ENCODE results near the gene PAQR5.

Gene PAQR5

DNA sequence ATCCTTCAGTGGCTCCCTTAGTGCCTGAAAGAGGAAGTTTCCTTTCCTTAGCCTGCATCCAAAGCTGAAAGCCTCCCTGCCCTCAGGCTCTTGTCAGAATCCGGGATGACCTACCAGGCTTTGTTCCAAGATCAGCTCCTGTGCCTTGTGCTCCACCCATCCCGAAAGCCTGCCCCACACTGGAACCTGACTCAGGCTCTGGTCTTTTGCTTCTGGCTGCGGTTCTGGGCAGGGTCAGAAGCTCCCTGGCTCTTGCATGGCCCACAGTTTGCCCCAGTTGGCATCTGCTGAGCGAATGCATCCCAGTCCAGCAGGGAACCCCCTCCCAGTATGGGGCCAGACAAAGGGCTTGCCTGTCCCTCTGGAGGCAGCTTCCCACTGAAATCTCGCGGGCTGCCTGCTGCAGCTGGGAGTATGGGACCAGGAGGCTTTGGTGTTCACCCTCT, 89.6 kb downstream of the PAQR5 start:
- Histone ChIP-seq H3K9me3 (ENCODE audit: low read length) (no peaks in the 10 kb centered on the region), H3K4me3 (ENCODE audit: low read depth, low read length, poor library complexity, severe bottlenecking) (no peak overlapping the region), H3K27me3 (ENCODE audit: insufficient read depth, low read length) (no peaks in the 10 kb centered on the region), H3K36me3 (ENCODE audit: insufficient read depth, low read length) (no peaks in the 10 kb centered on the region), H3K79me2 (ENCODE audit: insufficient read depth, low read length) (no peaks in the 10 kb centered on the region), H3K27ac (ENCODE audit: low read depth, low read length, poor library complexity, severe bottlenecking) (no peak overlapping the region), H3K4me2 (ENCODE audit: low read length) (no peak overlapping the region), H3F3A (ENCODE audit: insufficient read depth, low read length) (no peaks in the 10 kb centered on the region), H4K20me1 (ENCODE audit: insufficient read depth, low read length) (no peaks in the 10 kb centered on the region), H2AFZ (ENCODE audit: low read length) (no peak overlapping the region), H3K4me1 (ENCODE audit: insufficient read depth, low read length, severe bottlenecking) (no peaks in the 10 kb centered on the region), H3K9me2 (ENCODE audit: low read depth, low read length) (no peaks in the 10 kb centered on the region), H3K9ac (ENCODE audit: low read length) (no peak overlapping the region)
- TF ChIP-seq, protein P1, sequence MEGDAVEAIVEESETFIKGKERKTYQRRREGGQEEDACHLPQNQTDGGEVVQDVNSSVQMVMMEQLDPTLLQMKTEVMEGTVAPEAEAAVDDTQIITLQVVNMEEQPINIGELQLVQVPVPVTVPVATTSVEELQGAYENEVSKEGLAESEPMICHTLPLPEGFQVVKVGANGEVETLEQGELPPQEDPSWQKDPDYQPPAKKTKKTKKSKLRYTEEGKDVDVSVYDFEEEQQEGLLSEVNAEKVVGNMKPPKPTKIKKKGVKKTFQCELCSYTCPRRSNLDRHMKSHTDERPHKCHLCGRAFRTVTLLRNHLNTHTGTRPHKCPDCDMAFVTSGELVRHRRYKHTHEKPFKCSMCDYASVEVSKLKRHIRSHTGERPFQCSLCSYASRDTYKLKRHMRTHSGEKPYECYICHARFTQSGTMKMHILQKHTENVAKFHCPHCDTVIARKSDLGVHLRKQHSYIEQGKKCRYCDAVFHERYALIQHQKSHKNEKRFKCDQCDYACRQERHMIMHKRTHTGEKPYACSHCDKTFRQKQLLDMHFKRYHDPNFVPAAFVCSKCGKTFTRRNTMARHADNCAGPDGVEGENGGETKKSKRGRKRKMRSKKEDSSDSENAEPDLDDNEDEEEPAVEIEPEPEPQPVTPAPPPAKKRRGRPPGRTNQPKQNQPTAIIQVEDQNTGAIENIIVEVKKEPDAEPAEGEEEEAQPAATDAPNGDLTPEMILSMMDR (IDR thresholded peaks at IDR 0.05; ENCODE audit: low read length) = no peak
- no peak for TF ChIP-seq EZH2 (IDR thresholded peaks at IDR 0.05; ENCODE audit: borderline replicate concordance, low read length)

DNA sequence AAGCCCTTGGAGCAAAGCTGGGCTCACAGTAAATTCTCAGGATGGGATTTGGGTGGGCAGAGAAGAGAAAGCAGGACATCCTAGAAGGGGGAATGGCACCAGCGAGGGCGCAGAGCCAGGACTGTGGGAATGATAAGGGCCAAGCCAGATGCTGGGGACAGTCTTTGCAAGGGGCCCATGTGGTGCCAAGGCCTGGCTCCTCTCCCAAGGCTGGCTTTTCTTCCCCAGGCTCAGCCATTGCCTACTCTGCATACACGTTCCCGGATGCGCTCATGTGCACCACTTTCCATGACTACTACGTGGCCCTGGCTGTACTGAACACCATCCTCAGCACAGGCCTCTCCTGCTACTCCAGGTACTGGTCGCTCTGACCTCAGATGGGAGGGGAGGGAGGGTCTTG, 90.7 kb downstream of the PAQR5 start:
- Histone ChIP-seq H2AFZ (ENCODE audit: low read length) (no peak overlapping the region), H3K27me3 (ENCODE audit: insufficient read depth, low read length) (no peaks in the 10 kb centered on the region), H3F3A (ENCODE audit: insufficient read depth, low read length) (no peaks in the 10 kb centered on the region), H3K4me2 (ENCODE audit: low read length) (no peak overlapping the region), H3K36me3 (ENCODE audit: insufficient read depth, low read length) (no peaks in the 10 kb centered on the region), H3K9me3 (ENCODE audit: low read length) (no peaks in the 10 kb centered on the region), H3K4me3 (ENCODE audit: low read depth, low read length, poor library complexity, severe bottlenecking) (no peak overlapping the region), H4K20me1 (ENCODE audit: insufficient read depth, low read length) (no peaks in the 10 kb centered on the region), H3K9ac (ENCODE audit: low read length) (no peak overlapping the region), H3K4me1 (ENCODE audit: insufficient read depth, low read length, severe bottlenecking) (peaks cover 3% of the 10 kb centered on the region), H3K9me2 (ENCODE audit: low read depth, low read length) (no peaks in the 10 kb centered on the region), H3K79me2 (ENCODE audit: insufficient read depth, low read length) (no peaks in the 10 kb centered on the region), H3K27ac (ENCODE audit: low read depth, low read length, poor library complexity, severe bottlenecking) (no peak overlapping the region)
- TF ChIP-seq, protein P1 (IDR thresholded peaks at IDR 0.05; ENCODE audit: low read length) = no peak
- TF ChIP-seq EZH2 (IDR thresholded peaks at IDR 0.05; ENCODE audit: borderline replicate concordance, low read length) = no peak

DNA sequence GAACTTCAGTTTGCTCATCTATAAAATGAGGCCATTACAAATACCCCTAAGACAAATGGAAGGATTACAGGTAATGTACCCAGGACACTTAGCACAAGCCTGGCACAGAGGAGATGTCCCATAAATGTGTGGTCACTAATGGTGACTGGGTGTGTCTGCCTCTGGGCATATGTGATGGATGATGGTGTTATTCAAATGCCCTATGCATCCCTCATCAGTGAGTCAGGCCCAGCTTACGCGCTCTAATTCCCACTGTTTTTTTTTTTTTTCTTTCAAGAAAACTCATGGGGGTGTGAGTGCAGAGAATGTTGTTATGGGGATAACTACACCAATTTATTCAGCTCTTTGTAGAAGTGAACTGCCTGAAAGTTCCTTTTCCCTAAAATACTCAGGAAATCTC, 91.9 kb downstream of the PAQR5 start:
- no peaks in the 10 kb centered on the region for H3K9me2 ChIP-seq (ENCODE audit: low read depth, low read length)
- TF ChIP-seq EZH2 (IDR thresholded peaks at IDR 0.05; ENCODE audit: borderline replicate concordance, low read length) = no peak
- TF ChIP-seq, protein P1 (IDR thresholded peaks at IDR 0.05; ENCODE audit: low read length) = no peak
- no peak overlapping the region for H3K9ac ChIP-seq (ENCODE audit: low read length)
- no peak overlapping the region for H2AFZ ChIP-seq (ENCODE audit: low read length)
- H3K27ac ChIP-seq (ENCODE audit: low read depth, low read length, poor library complexity, severe bottlenecking) = no peak overlapping the region
- peaks cover 4% of the 10 kb centered on the region for H3K4me1 ChIP-seq (ENCODE audit: insufficient read depth, low read length, severe bottlenecking)
- H3K79me2 ChIP-seq (ENCODE audit: insufficient read depth, low read length) = no peaks in the 10 kb centered on the region
- H4K20me1 ChIP-seq (ENCODE audit: insufficient read depth, low read length) = no peaks in the 10 kb centered on the region
- no peak overlapping the region for H3K4me3 ChIP-seq (ENCODE audit: low read depth, low read length, poor library complexity, severe bottlenecking)
- no peak overlapping the region for H3K4me2 ChIP-seq (ENCODE audit: low read length)
- H3F3A ChIP-seq (ENCODE audit: insufficient read depth, low read length) = no peaks in the 10 kb centered on the region
- H3K27me3 ChIP-seq (ENCODE audit: insufficient read depth, low read length) = no peaks in the 10 kb centered on the region
- H3K36me3 ChIP-seq (ENCODE audit: insufficient read depth, low read length) = no peaks in the 10 kb centered on the region
- no peaks in the 10 kb centered on the region for H3K9me3 ChIP-seq (ENCODE audit: low read length)

All from OCI-LY1 (cell line).